GM21528 (cell line): ENCODE data around the gene RIPOR3.
"Not testable (repeated sequence)": the region's sequence is repeated elsewhere in the genome, so short reads cannot be mapped to it uniquely, and the experiment has no call there.

Experiments
- ATAC-seq: cut with Tn5 transposase; IDR thresholded peaks from one replicate; pipeline ENCODE4 v1.9.1; 2021; ENCODE audit warnings: mild to moderate bottlenecking, moderate library complexity; ENCODE audit not compliant: unreplicated experiment, low FRiP score

Gene RIPOR3

GRCh38 chr20:50680105-50680960 is 11.0 kb downstream of the RIPOR3 start:
- ATAC-seq, result no peak

GRCh38 chr20:50679753-50680104 is 11.6 kb downstream of the RIPOR3 start:
- no peak for ATAC-seq

GRCh38 chr20:50678169-50678898 is 13.0 kb downstream of the RIPOR3 start:
- no peak for ATAC-seq

- no peak for ATAC-seq
Observed at GRCh38 chr20:50676858-50677257, 14.5 kb downstream of the RIPOR3 start.

GRCh38 chr20:50676377-50676731 is 15.0 kb downstream of the RIPOR3 start:
- not testable (repeated sequence) for ATAC-seq

GRCh38 chr20:50675671-50676376 is 15.5 kb downstream of the RIPOR3 start:
- no peak for ATAC-seq

GRCh38 chr20:50674138-50674825 is 17.1 kb downstream of the RIPOR3 start:
- no peak for ATAC-seq

- ATAC-seq, result no peak
Observed at GRCh38 chr20:50673466-50674137, 17.7 kb downstream of the RIPOR3 start.

GRCh38 chr20:50673146-50673465 is 18.2 kb downstream of the RIPOR3 start:
- ATAC-seq, result no peak

GRCh38 chr20:50672400-50673145 is 18.8 kb downstream of the RIPOR3 start:
- no peak for ATAC-seq

- ATAC-seq, result no peak
Observed at GRCh38 chr20:50671626-50672025, 19.7 kb downstream of the RIPOR3 start.

GRCh38 chr20:50671010-50671409 is 20.3 kb downstream of the RIPOR3 start:
- not testable (repeated sequence) for ATAC-seq

GRCh38 chr20:50670126-50670862 is 21.0 kb downstream of the RIPOR3 start:
- no peak for ATAC-seq

- no peak for ATAC-seq
Observed at GRCh38 chr20:50668798-50669197, 22.5 kb downstream of the RIPOR3 start.

GRCh38 chr20:50668326-50668725 is 23.0 kb downstream of the RIPOR3 start:
- no peak for ATAC-seq

- ATAC-seq, result no peak
Observed at GRCh38 chr20:50666709-50667298, 24.5 kb downstream of the RIPOR3 start.

- ATAC-seq, result no peak
Observed at GRCh38 chr20:50664254-50664653, 27.1 kb downstream of the RIPOR3 start.

- no peak for ATAC-seq
Observed at GRCh38 chr20:50663095-50663821, 28.1 kb downstream of the RIPOR3 start.
